Measurements from ENCODE around the gene KLF15. TPM values are rescaled to one million over a fixed set of nuclear protein-coding genes. Genes with fewer than 3 reads are reported as not detected.

KLF15 gene
- total and polyA plus RNA-seq, 7 experiments from 2014 or later: 0.57 to 0.81 TPM; not detected in 5

GRCh38 chr3:126307591-126308393 lies 49.4 kb downstream of the KLF15 start:
- Histone ChIP-seq H3K9me3 (ENCODE audit: control insufficient read depth in 2 of 3, low read length in 3 of 3) (peaks cover 0 to 4% (median 0%) of the 10 kb centered on the region in 3 experiments), H3K4me3 (ENCODE audit: low read length) (no peak overlapping the region), H3K27ac (ENCODE audit: low read depth, low read length) (no peak overlapping the region), H3K27me3 (ENCODE audit: control insufficient read depth in 2 of 2, insufficient read depth in 2 of 2, low read length in 2 of 2) (no peaks in the 10 kb centered on the region), H3K4me1 (ENCODE audit: control insufficient read depth in 2 of 2, insufficient read depth in 2 of 2, low read length in 2 of 2) (no peaks in the 10 kb centered on the region), H3K36me3 (ENCODE audit: control insufficient read depth in 2 of 3, insufficient read depth in 3 of 3, low read length in 3 of 3) (no peaks in the 10 kb centered on the region)
- Mint-ChIP-seq H3K4me1 (no peaks in the 10 kb centered on the region), H3K9me3 (peaks cover 2 to 28% (median 13%) of the 10 kb centered on the region in 11 donors), H3K27me3 (peaks cover 5 to 21% (median 16%) of the 10 kb centered on the region in 5 donors), H3K4me3 (no peak overlapping the region), H3K27ac (no peak overlapping the region), H3K36me3 (peaks cover 0 to 15% (median under 1%) of the 10 kb centered on the region in 5 donors)
- intact Hi-C loops (cut with micrococcal nuclease): no loop called here
- ChIA-PET POLR2A (no interaction called here), CTCF (no interaction called here)
- DNase-seq: no peak
- ATAC-seq: no peak

GRCh38 chr3:126306888-126307482 lies 50.2 kb downstream of the KLF15 start:
- H3K9me3 ChIP-seq (ENCODE audit: control insufficient read depth in 2 of 3, low read length in 3 of 3): peaks cover 0 to 4% (median 0%) of the 10 kb centered on the region in 3 experiments
- Mint-ChIP-seq H3K4me3 (no peak overlapping the region), H3K27ac (no peak overlapping the region), H3K36me3 (peaks cover 0 to 15% (median 3%) of the 10 kb centered on the region in 5 donors), H3K27me3 (peaks cover 5 to 25% (median 23%) of the 10 kb centered on the region in 5 donors), H3K9me3 (peaks cover 2 to 35% (median 19%) of the 10 kb centered on the region in 11 donors), H3K4me1 (no peaks in the 10 kb centered on the region)
- POLR2A ChIA-PET: no interaction called here
- CTCF ChIA-PET: no interaction called here
- no peaks in the 10 kb centered on the region for H3K36me3 ChIP-seq (ENCODE audit: control insufficient read depth in 2 of 3, insufficient read depth in 3 of 3, low read length in 3 of 3)
- DNase-seq: no peak
- intact Hi-C loops (cut with micrococcal nuclease): no loop called here
- no peak for ATAC-seq
- H3K27me3 ChIP-seq (ENCODE audit: control insufficient read depth in 2 of 2, insufficient read depth in 2 of 2, low read length in 2 of 2): no peaks in the 10 kb centered on the region
- no peaks in the 10 kb centered on the region for H3K4me1 ChIP-seq (ENCODE audit: control insufficient read depth in 2 of 2, insufficient read depth in 2 of 2, low read length in 2 of 2)
- no peak overlapping the region for H3K4me3 ChIP-seq (ENCODE audit: low read length)
- H3K27ac ChIP-seq (ENCODE audit: low read depth, low read length): no peak overlapping the region

- Histone ChIP-seq H3K27me3 (ENCODE audit: control insufficient read depth in 2 of 2, insufficient read depth in 2 of 2, low read length in 2 of 2) (no peaks in the 10 kb centered on the region), H3K9me3 (ENCODE audit: control insufficient read depth in 2 of 3, low read length in 3 of 3) (peaks cover 0 to 4% (median 0%) of the 10 kb centered on the region in 3 experiments), H3K27ac (ENCODE audit: low read depth, low read length) (no peak overlapping the region), H3K36me3 (ENCODE audit: control insufficient read depth in 2 of 3, insufficient read depth in 3 of 3, low read length in 3 of 3) (no peaks in the 10 kb centered on the region), H3K4me1 (ENCODE audit: control insufficient read depth in 2 of 2, insufficient read depth in 2 of 2, low read length in 2 of 2) (no peaks in the 10 kb centered on the region), H3K4me3 (ENCODE audit: low read length) (no peak overlapping the region)
- Mint-ChIP-seq H3K27ac (no peak overlapping the region), H3K4me1 (no peaks in the 10 kb centered on the region), H3K27me3 (peaks cover 5 to 26% (median 24%) of the 10 kb centered on the region in 5 donors), H3K36me3 (peaks cover 0 to 15% (median 3%) of the 10 kb centered on the region in 5 donors), H3K9me3 (peaks cover 2 to 35% (median 19%) of the 10 kb centered on the region in 11 donors), H3K4me3 (no peak overlapping the region)
- DNase-seq (no peak), ATAC-seq (no peak)
- ChIA-PET POLR2A (no interaction called here), CTCF (no interaction called here)
- intact Hi-C loops (cut with micrococcal nuclease): no loop called here
Measured at GRCh38 chr3:126306397-126306796, 50.8 kb downstream of the KLF15 start.

GRCh38 chr3:126305427-126305826 lies 51.8 kb downstream of the KLF15 start:
- intact Hi-C loops (cut with micrococcal nuclease): no loop called here
- H3K36me3 Mint-ChIP-seq: peaks cover 0 to 15% (median 3%) of the 10 kb centered on the region in 5 donors
- ChIA-PET POLR2A (no interaction called here), CTCF (no interaction called here)
- H3K4me3 Mint-ChIP-seq: no peak overlapping the region
- H3K4me1 Mint-ChIP-seq: no peaks in the 10 kb centered on the region
- peaks cover 5 to 28% (median 24%) of the 10 kb centered on the region in 5 donors for H3K27me3 Mint-ChIP-seq
- no peaks in the 10 kb centered on the region for H3K36me3 ChIP-seq (ENCODE audit: control insufficient read depth in 2 of 3, insufficient read depth in 3 of 3, low read length in 3 of 3)
- no peak overlapping the region for H3K4me3 ChIP-seq (ENCODE audit: low read length)
- H3K27ac Mint-ChIP-seq: no peak overlapping the region
- H3K9me3 ChIP-seq (ENCODE audit: control insufficient read depth in 2 of 3, low read length in 3 of 3): peaks cover 0 to 4% (median 0%) of the 10 kb centered on the region in 3 experiments
- H3K27ac ChIP-seq (ENCODE audit: low read depth, low read length): no peak overlapping the region
- ATAC-seq: no peak
- peaks cover 2 to 35% (median 19%) of the 10 kb centered on the region in 11 donors for H3K9me3 Mint-ChIP-seq
- no peaks in the 10 kb centered on the region for H3K4me1 ChIP-seq (ENCODE audit: control insufficient read depth in 2 of 2, insufficient read depth in 2 of 2, low read length in 2 of 2)
- no peaks in the 10 kb centered on the region for H3K27me3 ChIP-seq (ENCODE audit: control insufficient read depth in 2 of 2, insufficient read depth in 2 of 2, low read length in 2 of 2)
- DNase-seq: no peak

- Mint-ChIP-seq H3K36me3 (peaks cover 0 to 15% (median 3%) of the 10 kb centered on the region in 5 donors), H3K9me3 (peaks cover 2 to 35% (median 19%) of the 10 kb centered on the region in 11 donors), H3K4me1 (no peaks in the 10 kb centered on the region), H3K27me3 (peaks cover 5 to 29% (median 24%) of the 10 kb centered on the region in 5 donors), H3K4me3 (no peak overlapping the region), H3K27ac (no peak overlapping the region)
- Histone ChIP-seq H3K9me3 (ENCODE audit: control insufficient read depth in 2 of 3, low read length in 3 of 3) (peaks cover 0 to 4% (median 0%) of the 10 kb centered on the region in 3 experiments), H3K4me3 (ENCODE audit: low read length) (no peak overlapping the region), H3K27me3 (ENCODE audit: control insufficient read depth in 2 of 2, insufficient read depth in 2 of 2, low read length in 2 of 2) (no peaks in the 10 kb centered on the region), H3K27ac (ENCODE audit: low read depth, low read length) (no peak overlapping the region), H3K36me3 (ENCODE audit: control insufficient read depth in 2 of 3, insufficient read depth in 3 of 3, low read length in 3 of 3) (no peaks in the 10 kb centered on the region), H3K4me1 (ENCODE audit: control insufficient read depth in 2 of 2, insufficient read depth in 2 of 2, low read length in 2 of 2) (no peaks in the 10 kb centered on the region)
- no peak for DNase-seq
- POLR2A ChIA-PET: no interaction called here
- intact Hi-C loops (cut with micrococcal nuclease): no loop called here
- ATAC-seq: no peak
- CTCF ChIA-PET: no interaction called here
Measured at GRCh38 chr3:126304704-126305103, 52.5 kb downstream of the KLF15 start.

GRCh38 chr3:126304291-126304690 lies 52.9 kb downstream of the KLF15 start:
- Mint-ChIP-seq H3K27me3 (peaks cover 5 to 27% (median 24%) of the 10 kb centered on the region in 5 donors), H3K27ac (no peak overlapping the region), H3K4me1 (no peaks in the 10 kb centered on the region), H3K36me3 (peaks cover 0 to 15% (median 3%) of the 10 kb centered on the region in 5 donors), H3K4me3 (no peak overlapping the region), H3K9me3 (peaks cover 2 to 35% (median 19%) of the 10 kb centered on the region in 11 donors)
- H3K36me3 ChIP-seq (ENCODE audit: control insufficient read depth in 2 of 3, insufficient read depth in 3 of 3, low read length in 3 of 3): no peaks in the 10 kb centered on the region
- no peak overlapping the region for H3K27ac ChIP-seq (ENCODE audit: low read depth, low read length)
- H3K4me1 ChIP-seq (ENCODE audit: control insufficient read depth in 2 of 2, insufficient read depth in 2 of 2, low read length in 2 of 2): no peaks in the 10 kb centered on the region
- CTCF ChIA-PET: no interaction called here
- ATAC-seq (no peak), DNase-seq (no peak)
- intact Hi-C loops (cut with micrococcal nuclease): no loop called here
- POLR2A ChIA-PET: no interaction called here
- no peaks in the 10 kb centered on the region for H3K27me3 ChIP-seq (ENCODE audit: control insufficient read depth in 2 of 2, insufficient read depth in 2 of 2, low read length in 2 of 2)
- H3K4me3 ChIP-seq (ENCODE audit: low read length): no peak overlapping the region
- H3K9me3 ChIP-seq (ENCODE audit: control insufficient read depth in 2 of 3, low read length in 3 of 3): peaks cover 0 to 4% (median 0%) of the 10 kb centered on the region in 3 experiments
